ENCODE measurements around the gene LIFR. TPM values are rescaled to one million over a fixed set of nuclear protein-coding genes. Genes with fewer than 3 reads are reported as not detected.

The LIFR gene
- total RNA-seq, 4 donors from 2014 or later: 3.1 to 72.9 (median 16.9) TPM

GRCh38 chr5:38478878-38479277 lies 77.6 kb downstream of the LIFR start:
- Histone ChIP-seq H3K9me3 (no peaks in the 10 kb centered on the region), H3K4me3 (no peak overlapping the region), H3K36me3 (peaks cover 0 to 11% (median 0%) of the 10 kb centered on the region in 3 donors), H3K27ac (no peak overlapping the region), H3K27me3 (no peaks in the 10 kb centered on the region), H3K4me1 (no peaks in the 10 kb centered on the region)
- intact Hi-C loops (cut with DNase I): no loop called here
- 75 to 83% methylated on average over 3 of the region's 3 CpGs for WGBS, 2 donors
- TF ChIP-seq, protein P1, sequence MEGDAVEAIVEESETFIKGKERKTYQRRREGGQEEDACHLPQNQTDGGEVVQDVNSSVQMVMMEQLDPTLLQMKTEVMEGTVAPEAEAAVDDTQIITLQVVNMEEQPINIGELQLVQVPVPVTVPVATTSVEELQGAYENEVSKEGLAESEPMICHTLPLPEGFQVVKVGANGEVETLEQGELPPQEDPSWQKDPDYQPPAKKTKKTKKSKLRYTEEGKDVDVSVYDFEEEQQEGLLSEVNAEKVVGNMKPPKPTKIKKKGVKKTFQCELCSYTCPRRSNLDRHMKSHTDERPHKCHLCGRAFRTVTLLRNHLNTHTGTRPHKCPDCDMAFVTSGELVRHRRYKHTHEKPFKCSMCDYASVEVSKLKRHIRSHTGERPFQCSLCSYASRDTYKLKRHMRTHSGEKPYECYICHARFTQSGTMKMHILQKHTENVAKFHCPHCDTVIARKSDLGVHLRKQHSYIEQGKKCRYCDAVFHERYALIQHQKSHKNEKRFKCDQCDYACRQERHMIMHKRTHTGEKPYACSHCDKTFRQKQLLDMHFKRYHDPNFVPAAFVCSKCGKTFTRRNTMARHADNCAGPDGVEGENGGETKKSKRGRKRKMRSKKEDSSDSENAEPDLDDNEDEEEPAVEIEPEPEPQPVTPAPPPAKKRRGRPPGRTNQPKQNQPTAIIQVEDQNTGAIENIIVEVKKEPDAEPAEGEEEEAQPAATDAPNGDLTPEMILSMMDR (IDR thresholded peaks at IDR 0.05): no peak
- no peak for TF ChIP-seq POLR2A (IDR thresholded peaks at IDR 0.05)
- DNase-seq: no peak

GRCh38 chr5:38478166-38478565 lies 78.3 kb downstream of the LIFR start:
- H3K4me3 ChIP-seq: no peak overlapping the region
- intact Hi-C loops (cut with DNase I): no loop called here
- WGBS, 2 donors: 87% methylated on average over 3 of the region's 3 CpGs
- H3K27ac ChIP-seq: no peak overlapping the region
- H3K27me3 ChIP-seq: no peaks in the 10 kb centered on the region
- TF ChIP-seq, protein P1 (IDR thresholded peaks at IDR 0.05): no peak
- no peak for TF ChIP-seq POLR2A (IDR thresholded peaks at IDR 0.05)
- no peak for DNase-seq
- H3K9me3 ChIP-seq: no peaks in the 10 kb centered on the region
- H3K36me3 ChIP-seq: peaks cover 0 to 11% (median 0%) of the 10 kb centered on the region in 3 donors
- no peaks in the 10 kb centered on the region for H3K4me1 ChIP-seq

DNA sequence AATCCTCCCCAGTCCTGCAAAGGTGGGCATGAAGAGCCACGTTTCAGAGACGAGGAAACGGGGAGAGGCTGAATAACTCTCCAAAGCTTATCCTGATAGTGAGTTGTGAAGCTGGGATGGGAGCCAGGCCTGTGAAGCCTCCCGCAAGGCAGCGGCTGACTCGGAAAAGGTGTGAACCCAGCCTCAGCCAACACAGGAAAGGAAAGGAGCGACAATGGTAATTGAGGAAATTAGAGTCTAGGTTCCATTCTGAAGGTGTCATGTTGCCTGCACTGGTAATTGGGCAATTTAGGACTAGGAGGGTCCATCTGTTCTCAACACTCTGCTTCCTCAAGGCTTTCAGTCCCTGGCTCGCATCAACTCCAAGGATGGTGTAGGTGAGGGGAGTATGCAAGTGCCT lies 83.4 kb downstream of the LIFR start:
- WGBS, 2 donors: 27 to 70% methylated on average over 1 to 8 of the region's 8 CpGs
- no peak for DNase-seq
- H3K4me3 ChIP-seq: no peak overlapping the region
- intact Hi-C loops (cut with DNase I): no loop called here
- no peaks in the 10 kb centered on the region for H3K9me3 ChIP-seq
- peaks cover 0 to 21% (median 15%) of the 10 kb centered on the region in 3 donors for H3K4me1 ChIP-seq
- H3K27me3 ChIP-seq: no peaks in the 10 kb centered on the region
- TF ChIP-seq, protein P1 (IDR thresholded peaks at IDR 0.05): no peak
- TF ChIP-seq POLR2A (IDR thresholded peaks at IDR 0.05): no peak
- H3K27ac ChIP-seq: no peak overlapping the region
- no peaks in the 10 kb centered on the region for H3K36me3 ChIP-seq

GRCh38 chr5:38472541-38472940 lies 83.9 kb downstream of the LIFR start:
- no peak for TF ChIP-seq POLR2A (IDR thresholded peaks at IDR 0.05)
- TF ChIP-seq, protein P1 (IDR thresholded peaks at IDR 0.05): no peak
- H3K9me3 ChIP-seq: no peaks in the 10 kb centered on the region
- no peak for DNase-seq
- intact Hi-C loops (cut with DNase I): no loop called here
- no peak overlapping the region for H3K4me3 ChIP-seq
- peaks cover 3 to 26% (median 20%) of the 10 kb centered on the region in 3 donors for H3K4me1 ChIP-seq
- no peaks in the 10 kb centered on the region for H3K27me3 ChIP-seq
- H3K27ac ChIP-seq: no peak overlapping the region
- H3K36me3 ChIP-seq: no peaks in the 10 kb centered on the region
- WGBS, 2 donors: 91 to 93% methylated on average over 5 to 7 of the region's 7 CpGs

DNA sequence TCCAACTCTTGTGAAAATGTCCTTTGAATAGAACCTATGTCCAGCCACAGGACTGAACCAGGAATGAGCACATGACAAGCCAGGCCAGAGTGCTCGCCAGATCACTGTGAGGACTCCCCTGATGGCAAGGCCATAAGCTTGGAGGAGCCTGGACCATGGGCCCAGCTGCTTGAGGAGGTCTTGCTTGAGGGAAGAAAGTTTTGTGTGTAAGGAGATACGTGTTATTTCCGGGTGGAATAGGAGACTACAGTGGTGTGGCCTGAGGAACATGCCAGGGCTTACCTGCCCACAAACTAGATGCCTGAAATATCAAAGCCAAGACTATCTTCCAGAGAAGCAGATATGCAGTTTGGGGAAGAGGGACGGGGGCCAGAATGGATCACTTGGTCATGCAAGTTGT lies 84.7 kb downstream of the LIFR start:
- no peak overlapping the region for H3K27ac ChIP-seq
- H3K4me1 ChIP-seq: peaks cover 11 to 34% (median 27%) of the 10 kb centered on the region in 3 donors
- intact Hi-C loops (cut with DNase I): no loop called here
- no peak overlapping the region for H3K4me3 ChIP-seq
- WGBS, 2 donors: 90 to 98% methylated on average over 3 to 4 of the region's 4 CpGs
- DNase-seq: no peak
- H3K27me3 ChIP-seq: no peaks in the 10 kb centered on the region
- no peak for TF ChIP-seq POLR2A (IDR thresholded peaks at IDR 0.05)
- TF ChIP-seq, protein P1 (IDR thresholded peaks at IDR 0.05): no peak
- no peaks in the 10 kb centered on the region for H3K36me3 ChIP-seq
- no peaks in the 10 kb centered on the region for H3K9me3 ChIP-seq
